Motor neuron (in vitro differentiated cells): ENCODE results near the gene B3GALNT2. TPM values are rescaled to one million over a fixed set of nuclear protein-coding genes. Genes with fewer than 3 reads are reported as not detected.
"Not testable (repeated sequence)": the region's sequence is repeated elsewhere in the genome, so short reads cannot be mapped to it uniquely, and the experiment has no call there.

Experiments
- ATAC-seq, 8 experiments: fragments of 200-7000 bp; cut with Tn5 transposase; replicated peaks in 6 of 8; 2 replicates each; pipeline ENCODE4 v1.8.0; 2021; ENCODE audit warnings: mild to moderate bottlenecking in 8 of 8, moderate library complexity in 8 of 8
- H3K27ac ChIP-seq, 2 donors: fragments of 250-450 bp; sonication (Bioruptor Pico); 2 replicates each; pipeline ENCODE4 v1.9.0; 2021; ENCODE audit warnings: antibody characterized with exemption in 2 of 2, mild to moderate bottlenecking in 2 of 2, moderate library complexity in 1 of 2
- H3K4me1 ChIP-seq, 2 donors: fragments of 250-450 bp; sonication (Bioruptor Pico); replicated peaks in 1 of 2; 2 replicates each; pipeline ENCODE4 v1.6.1; 2021; ENCODE audit warnings: antibody characterized with exemption in 2 of 2, mild to moderate bottlenecking in 2 of 2, moderate library complexity in 1 of 2
- H3K4me3 ChIP-seq, 5 donors: fragments of 250-450 bp; sonication (Bioruptor Pico); 2 replicates each; pipeline ENCODE4 v1.9.0; 2021; ENCODE audit warnings: antibody characterized with exemption in 5 of 5, mild to moderate bottlenecking in 5 of 5, moderate library complexity in 4 of 5
- WGBS, 10 experiments: fragments of 450-650 bp; shearing (Covaris generic); methylation state at CpG; one replicate each; pipeline ENCODE4 v1.0.0; 2022; 5-methylcytosine and 5-hydroxymethylcytosine counted together
- in situ Hi-C, 9 experiments: fragments of 400-800 bp; cut with MboI; loops; one replicate each; pipeline ENCODE4 v1.15.0; 2021; ENCODE audit warnings: low sequenced_read_pairs in 9 of 9, low pct_unique_long_range_greater_than_20kb in 2 of 9; ENCODE audit not compliant: unreplicated experiment in 9 of 9
- total RNA-seq, 8 experiments: library from RNA; unstranded; fragments of 300-600 nt; gene quantifications; 2 replicates each; pipeline versions ENCODE4 v1.2.3 to v1.2.4, GENCODE V29; 2022

B3GALNT2 gene
- total RNA-seq, 8 experiments from 2014 or later, result 8.2 to 45.1 (median 18.5) TPM

DNA sequence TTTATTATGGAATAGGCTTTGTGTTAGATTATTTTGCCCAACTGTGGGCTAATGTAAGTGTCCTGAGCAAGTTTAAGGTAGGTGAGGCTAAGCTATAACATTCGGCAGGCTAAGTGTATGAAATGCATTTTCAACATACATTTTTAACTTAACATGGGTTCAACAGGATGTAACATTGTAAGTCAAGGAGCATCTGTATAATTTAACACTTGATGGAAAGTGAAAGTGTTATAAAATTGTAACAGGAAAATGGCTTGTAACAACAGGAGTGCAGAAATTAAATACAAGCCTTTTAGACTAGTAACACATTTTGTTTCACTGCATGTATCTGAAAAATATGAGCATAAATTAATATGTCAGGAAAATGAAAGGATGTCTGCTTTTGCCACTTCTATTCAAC lies 42.3 kb downstream of the B3GALNT2 start:
- ATAC-seq, result no peak
- no peak overlapping the region for H3K27ac ChIP-seq
- no peaks in the 10 kb centered on the region for H3K4me1 ChIP-seq
- in situ Hi-C loops, result no loop called here
- 83 to 100% (median 90%) methylated on average over 1 of the region's 1 CpG; no CpG with 5 or more reads in 4 of the 10 experiments for WGBS, 10 experiments
- no peak overlapping the region for H3K4me3 ChIP-seq

DNA sequence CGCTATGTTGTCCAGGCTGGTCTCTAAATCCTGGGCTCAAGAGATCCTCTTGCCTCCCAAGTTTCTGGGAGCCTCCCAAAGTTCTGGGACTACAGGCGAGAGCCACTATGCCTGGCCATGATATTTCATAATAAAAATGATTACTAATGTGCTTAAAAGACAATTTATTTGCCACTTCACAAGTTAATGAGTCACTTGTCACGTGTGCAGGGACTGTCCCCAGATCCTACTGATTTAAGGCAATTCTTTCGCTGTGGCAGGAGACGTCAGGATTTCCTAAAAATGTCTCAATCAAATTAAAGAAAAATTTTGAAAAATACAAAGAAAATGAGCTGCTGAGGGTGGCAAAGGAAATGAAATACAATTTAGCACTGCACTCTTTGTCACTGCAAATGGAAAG lies 43.5 kb downstream of the B3GALNT2 start:
- Histone ChIP-seq H3K4me3 (no peak overlapping the region), H3K4me1 (peaks cover 3 to 5% of the 10 kb centered on the region in 2 donors), H3K27ac (no peak overlapping the region)
- in situ Hi-C loops, result no loop called here
- WGBS, 10 experiments, result 72 to 100% (median 94%) methylated on average over 1 to 5 of the region's 5 CpGs
- no peak for ATAC-seq

DNA sequence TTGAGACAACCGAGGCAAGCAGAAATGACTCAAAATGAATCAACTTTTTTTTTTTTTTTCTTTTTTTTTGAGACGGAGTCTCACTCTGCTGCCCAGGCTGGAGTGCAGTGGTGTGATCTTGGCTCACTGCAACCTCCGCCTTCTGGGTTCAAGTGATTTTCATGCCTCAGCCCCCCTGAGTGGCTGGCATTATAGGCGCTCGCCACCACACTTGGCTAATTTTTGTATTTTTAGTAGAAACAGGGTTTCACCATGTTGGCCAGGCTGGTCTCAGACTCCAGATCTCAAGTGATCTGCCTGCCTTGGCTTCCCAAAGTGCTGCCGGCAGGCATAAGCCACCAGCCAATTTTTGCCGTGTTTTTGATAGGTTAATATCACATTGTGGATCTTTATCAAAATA lies 46.4 kb downstream of the B3GALNT2 start:
- peaks cover 6 to 10% of the 10 kb centered on the region in 2 donors for H3K4me1 ChIP-seq
- in situ Hi-C loops, H3K27ac ChIP-seq, H3K4me3 ChIP-seq, ATAC-seq: not testable (repeated sequence)
- 40 to 100% (median 97%) methylated on average over 1 to 7 of the region's 7 CpGs; no CpG with 5 or more reads in 1 of the 10 experiments for WGBS, 10 experiments

DNA sequence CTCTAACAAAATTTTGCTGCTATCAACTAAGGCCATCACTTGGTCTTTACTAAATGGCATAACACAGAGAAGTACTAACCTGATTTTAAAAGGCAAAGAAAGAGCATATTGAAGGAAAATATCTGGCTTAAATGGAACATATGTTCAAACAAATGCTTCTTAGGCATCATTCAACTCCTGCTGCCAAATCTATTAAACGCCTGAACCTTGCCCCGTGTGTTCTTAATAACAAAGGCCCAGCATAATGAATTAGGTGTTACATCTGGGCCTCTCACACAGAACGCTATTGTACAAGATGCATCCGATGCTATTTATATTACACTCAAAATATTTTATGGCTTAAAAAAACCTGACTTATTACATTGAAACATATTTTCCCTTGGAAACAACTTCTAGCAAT lies 48.4 kb downstream of the B3GALNT2 start:
- in situ Hi-C loops, result no loop called here
- Histone ChIP-seq H3K27ac (no peak overlapping the region), H3K4me1 (peaks cover 6 to 10% of the 10 kb centered on the region in 2 donors), H3K4me3 (no peak overlapping the region)
- WGBS, 10 experiments, result 9 to 58% (median 25%) methylated on average over 2 to 4 of the region's 4 CpGs; no CpG with 5 or more reads in 1 of the 10 experiments
- peak in 5 of 8 experiments; percentile 32 to 81 (median 71) for ATAC-seq

DNA sequence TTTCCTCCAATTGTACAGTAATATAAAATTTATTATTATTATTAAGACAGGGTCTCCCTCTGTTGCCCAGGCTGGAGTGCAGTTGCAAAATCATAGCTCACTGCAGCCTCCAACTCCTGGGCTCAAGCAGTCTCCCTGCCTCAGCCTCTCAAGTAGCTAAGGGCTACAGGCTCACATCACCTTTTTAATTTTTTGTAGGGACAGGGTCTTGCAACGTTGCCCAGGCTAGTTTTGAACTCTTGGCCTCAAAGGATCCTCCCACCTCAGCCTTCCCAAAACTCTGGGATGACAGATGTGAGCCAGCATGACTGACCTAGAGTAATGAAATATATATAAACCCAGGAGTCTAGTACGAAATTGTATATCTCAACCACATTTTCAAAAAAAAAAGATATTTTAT lies 49.2 kb downstream of the B3GALNT2 start:
- Histone ChIP-seq H3K4me3 (no peak overlapping the region), H3K27ac (no peak overlapping the region), H3K4me1 (peaks cover 6 to 10% of the 10 kb centered on the region in 2 donors)
- in situ Hi-C loops, result no loop called here
- no peak for ATAC-seq
- 67 to 100% (median 91%) methylated on average over 1 to 2 of the region's 2 CpGs; no CpG with 5 or more reads in 5 of the 10 experiments for WGBS, 10 experiments

DNA sequence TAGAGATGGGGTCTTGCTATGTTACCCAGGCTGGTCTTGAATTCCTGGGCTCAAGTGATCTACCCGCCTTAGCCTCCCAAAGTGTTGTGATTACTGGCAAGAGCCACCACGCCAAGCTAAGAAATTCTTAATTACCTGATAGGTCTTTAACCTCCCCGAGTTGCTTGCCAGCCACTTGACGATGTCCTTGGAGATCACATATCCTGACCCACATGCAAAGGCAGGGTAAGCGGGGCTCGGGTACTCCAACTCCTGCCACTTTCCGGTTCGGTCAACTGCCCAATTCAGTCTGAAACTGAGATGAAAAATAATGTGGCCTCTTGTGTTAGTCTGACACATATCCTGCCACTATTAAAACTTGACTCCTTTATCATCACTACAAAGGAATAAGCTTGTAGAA lies 50.2 kb downstream of the B3GALNT2 start:
- ATAC-seq, result no peak
- peaks cover 6 to 10% of the 10 kb centered on the region in 2 donors for H3K4me1 ChIP-seq
- 83 to 100% (median 96%) methylated on average over 1 to 7 of the region's 8 CpGs; no CpG with 5 or more reads in 1 of the 10 experiments for WGBS, 10 experiments
- H3K27ac ChIP-seq, result no peak overlapping the region
- H3K4me3 ChIP-seq, result no peak overlapping the region
- in situ Hi-C loops, result no loop called here

DNA sequence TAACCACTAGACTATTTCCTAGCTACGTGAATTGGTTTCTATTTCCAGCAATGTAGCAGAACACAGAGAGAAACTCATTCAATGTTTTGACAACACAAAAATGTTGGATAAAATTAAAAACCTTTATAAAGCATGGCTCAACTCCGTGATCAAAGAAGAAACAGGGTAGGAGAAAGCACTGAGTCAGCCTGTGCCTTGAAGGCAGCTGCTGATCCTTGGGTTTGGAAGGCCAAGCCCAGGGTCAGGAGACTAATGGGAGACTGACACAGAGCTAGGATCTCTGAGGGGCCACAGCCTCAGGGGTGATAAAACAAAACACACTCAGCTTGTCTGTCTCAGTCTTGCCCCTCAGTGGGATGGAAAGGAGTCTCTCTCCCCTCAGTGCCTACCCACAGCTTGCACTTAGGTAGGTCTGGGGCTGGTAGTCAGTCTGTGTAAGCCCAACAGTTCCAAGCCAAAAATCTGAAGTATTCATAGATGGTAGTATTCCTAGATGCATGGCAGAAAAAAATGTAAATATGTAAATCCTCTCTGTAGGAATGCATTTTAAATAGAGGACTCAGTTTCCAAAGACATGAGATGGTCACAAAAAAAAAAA lies 53.3 kb downstream of the B3GALNT2 start:
- 58 to 100% (median 71%) methylated on average over 1 to 2 of the region's 2 CpGs; no CpG with 5 or more reads in 2 of the 10 experiments for WGBS, 10 experiments
- ATAC-seq, result peak in 3 of 8 experiments; percentile 61 to 90 (median 66)
- H3K4me3 ChIP-seq, result no peak overlapping the region
- in situ Hi-C loops, result no loop called here
- peaks cover 3 to 7% of the 10 kb centered on the region in 2 donors for H3K4me1 ChIP-seq
- H3K27ac ChIP-seq, result no peak overlapping the region

DNA sequence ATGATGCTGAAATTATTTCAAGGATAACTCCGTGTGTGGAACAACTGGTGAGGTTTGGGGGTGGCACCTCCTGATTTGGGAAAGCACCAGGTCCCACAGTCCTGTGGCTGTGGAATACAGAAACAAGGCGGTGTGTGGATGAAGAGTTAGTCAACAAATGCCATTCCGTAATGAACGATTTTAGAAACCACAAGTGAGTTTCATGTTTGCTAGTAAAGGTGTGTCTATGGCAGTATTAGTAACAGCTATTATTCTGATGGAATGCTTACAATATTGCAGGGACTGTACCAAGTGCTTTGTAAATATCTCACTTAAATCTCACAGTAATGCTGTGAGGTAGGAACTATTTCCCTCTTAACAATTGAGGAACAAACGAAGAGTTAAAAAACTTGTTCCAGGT lies 53.8 kb downstream of the B3GALNT2 start:
- Histone ChIP-seq H3K4me1 (peaks cover 0 to 1% of the 10 kb centered on the region in 2 donors), H3K27ac (no peak overlapping the region), H3K4me3 (no peak overlapping the region)
- peak in 1 of 8 experiments; percentile 18 for ATAC-seq
- in situ Hi-C loops, result no loop called here
- 73 to 100% (median 94%) methylated on average over 1 to 5 of the region's 5 CpGs; no CpG with 5 or more reads in 1 of the 10 experiments for WGBS, 10 experiments

DNA sequence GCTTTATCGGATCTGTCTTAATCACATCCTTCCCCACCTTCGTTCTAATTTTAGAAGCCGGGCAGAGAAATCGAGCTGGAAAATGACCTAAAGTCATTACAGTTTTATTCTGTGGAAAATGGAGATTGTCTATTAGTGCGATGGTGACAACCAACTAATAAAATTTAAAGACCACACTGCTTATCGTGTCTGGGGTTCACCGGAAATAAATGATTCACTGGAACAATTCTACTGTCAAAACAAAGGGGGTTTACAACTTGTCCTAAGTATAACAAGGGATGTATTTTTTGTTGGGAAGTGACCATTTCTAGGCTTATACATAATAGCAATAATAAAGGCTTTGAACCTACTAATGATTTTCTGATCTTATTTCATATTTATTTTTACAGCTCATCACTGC lies 55.6 kb downstream of the B3GALNT2 start:
- WGBS, 10 experiments, result 72 to 100% (median 91%) methylated on average over 3 to 7 of the region's 7 CpGs; no CpG with 5 or more reads in 2 of the 10 experiments
- Histone ChIP-seq H3K4me1 (no peaks in the 10 kb centered on the region), H3K4me3 (no peak overlapping the region), H3K27ac (no peak overlapping the region)
- ATAC-seq, result no peak
- in situ Hi-C loops, result no loop called here

DNA sequence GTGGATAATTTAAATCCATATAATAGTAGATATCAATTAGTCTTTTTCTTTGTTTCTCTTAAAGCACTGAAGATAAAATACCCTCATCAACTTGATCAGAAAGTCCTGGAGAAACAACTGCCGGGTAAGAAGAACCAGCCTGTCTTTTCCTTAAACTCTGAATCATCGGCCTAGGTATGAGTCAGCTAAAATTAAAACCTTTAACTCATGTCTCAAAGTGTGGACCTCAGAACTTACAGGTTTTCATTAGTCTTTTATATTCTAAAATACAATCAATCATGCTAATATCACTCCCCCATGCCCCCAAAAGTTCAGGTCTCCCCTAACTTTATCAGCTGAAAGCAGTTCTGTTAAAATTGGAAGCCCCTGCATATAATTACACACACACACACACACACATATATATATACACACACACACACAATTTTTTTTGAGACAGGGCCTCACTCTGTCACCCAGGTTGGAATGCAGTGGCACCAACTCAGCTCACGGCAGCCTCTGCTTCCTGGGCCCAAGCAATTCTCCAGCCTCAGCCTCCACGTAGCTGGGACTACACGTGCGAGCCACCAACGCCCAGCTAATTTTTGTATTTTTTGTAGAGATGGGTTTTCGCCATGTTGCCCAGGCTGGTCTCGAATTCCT lies 61.3 kb downstream of the B3GALNT2 start:
- Histone ChIP-seq H3K4me1 (no peaks in the 10 kb centered on the region), H3K27ac (no peak overlapping the region), H3K4me3 (no peak overlapping the region)
- ATAC-seq, result peak in 2 of 8 experiments; percentile 82 to 86
- in situ Hi-C loops, result no loop called here
- WGBS, 10 experiments, result 17 to 100% (median 92%) methylated on average over 1 to 9 of the region's 9 CpGs; no CpG with 5 or more reads in 1 of the 10 experiments

DNA sequence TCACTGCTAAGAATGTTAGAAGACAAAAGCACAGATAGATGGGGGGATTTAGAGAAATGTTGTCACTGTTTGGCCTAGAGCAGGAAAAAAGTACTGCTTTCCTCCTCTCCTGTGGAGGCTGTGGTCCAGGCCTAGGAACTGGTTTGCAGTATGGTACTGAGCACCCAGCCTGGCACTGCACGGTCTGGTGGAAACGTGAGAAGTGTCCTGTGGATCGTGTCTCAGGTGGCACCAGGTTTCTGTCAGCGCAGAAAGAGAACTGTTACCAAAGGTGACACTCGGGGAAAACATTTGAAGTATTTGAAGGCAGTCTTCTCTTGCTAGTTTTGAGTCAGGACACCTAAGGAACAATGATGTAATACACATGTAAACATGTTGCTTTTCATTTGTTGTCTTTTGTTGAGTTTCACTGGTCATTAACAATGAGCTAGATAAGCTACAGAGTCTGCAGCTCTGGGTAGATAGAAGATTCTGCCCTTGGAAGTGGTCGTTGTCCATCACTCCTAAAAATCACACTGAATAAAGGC lies 63.0 kb downstream of the B3GALNT2 start:
- in situ Hi-C loops, result no loop called here
- Histone ChIP-seq H3K4me3 (no peak overlapping the region), H3K4me1 (no peaks in the 10 kb centered on the region), H3K27ac (no peak overlapping the region)
- no peak for ATAC-seq
- 33 to 100% (median 87%) methylated on average over 1 to 6 of the region's 6 CpGs; no CpG with 5 or more reads in 1 of the 10 experiments for WGBS, 10 experiments

DNA sequence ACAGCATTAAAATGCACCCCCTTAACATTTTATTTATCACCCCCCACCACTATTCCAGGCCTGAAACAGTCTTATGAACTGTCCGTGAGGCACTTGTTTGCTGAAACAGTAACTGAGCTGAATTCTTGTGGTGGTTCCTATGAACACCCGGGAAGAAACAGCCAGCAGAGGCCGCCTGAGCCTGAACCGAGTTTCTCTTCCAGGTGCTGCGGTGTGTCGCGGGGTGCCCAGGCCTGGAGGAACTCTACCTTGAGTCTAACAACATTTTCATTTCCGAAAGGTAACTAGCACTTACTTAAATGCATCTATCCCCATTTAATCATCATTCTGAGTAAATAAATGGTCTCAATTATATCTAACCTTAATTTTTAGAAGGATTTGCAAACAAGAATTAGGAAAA lies 70.3 kb downstream of the B3GALNT2 start:
- 86 to 95% (median 89%) methylated on average over 2 to 8 of the region's 8 CpGs; no CpG with 5 or more reads in 1 of the 10 experiments for WGBS, 10 experiments
- Histone ChIP-seq H3K4me1 (no peaks in the 10 kb centered on the region), H3K27ac (no peak overlapping the region), H3K4me3 (no peak overlapping the region)
- ATAC-seq, result no peak
- in situ Hi-C loops, result no loop called here

DNA sequence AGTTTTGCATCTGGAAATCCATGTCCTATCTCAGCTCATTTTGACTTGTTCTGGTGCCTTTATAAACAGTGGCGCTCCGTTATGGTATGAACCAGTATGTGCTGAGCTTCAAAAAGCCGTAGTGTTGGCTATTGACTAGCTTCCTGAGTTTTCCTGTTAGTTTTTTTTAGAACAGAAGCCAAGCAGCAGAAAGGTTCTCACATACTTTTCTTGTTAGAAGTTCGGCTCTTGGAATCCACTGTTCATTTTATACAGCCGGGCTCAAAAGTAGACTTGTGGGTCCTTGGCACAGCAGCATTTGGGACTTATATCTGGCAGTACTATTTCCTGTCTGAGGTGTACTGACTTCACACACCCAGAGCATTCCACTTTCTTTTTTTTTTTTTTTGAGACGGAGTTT lies 73.3 kb downstream of the B3GALNT2 start:
- no peak overlapping the region for H3K27ac ChIP-seq
- no peak overlapping the region for H3K4me3 ChIP-seq
- WGBS, 10 experiments, result 67 to 100% (median 97%) methylated on average over 1 to 6 of the region's 6 CpGs; no CpG with 5 or more reads in 1 of the 10 experiments
- no peak for ATAC-seq
- no peaks in the 10 kb centered on the region for H3K4me1 ChIP-seq
- in situ Hi-C loops, result no loop called here
